H4 (cell line): ENCODE results near the gene TECTB. TPM values are rescaled to one million over a fixed set of nuclear protein-coding genes. Genes with fewer than 3 reads are reported as not detected.

ENCODE experiments used
- DNase-seq: peaks from one replicate; pipeline ENCODE4 v3.0.0-alpha.2; 2015; ENCODE audit warnings: low spot score
- total RNA-seq: library from RNA; depleted of rRNA; stranded (reverse); fragments of >200 nt; shearing (Covaris generic); gene quantifications from 2 replicates; pipeline ENCODE4 v1.2.3, GENCODE V29; 2014; rRNA removed

TECTB gene
- total RNA-seq, 1 experiment from 2014 or later = not detected

GRCh38 chr10:112347709-112348671 lies 64.8 kb downstream of the TECTB start:
- DNase-seq = no peak

GRCh38 chr10:112348759-112349158 lies 65.6 kb downstream of the TECTB start:
- no peak for DNase-seq

GRCh38 chr10:112349521-112350085 lies 66.4 kb downstream of the TECTB start:
- no peak for DNase-seq

- no peak for DNase-seq
These were observed 67.9 kb downstream of the TECTB start for GRCh38 chr10:112351146-112351545.

- DNase-seq = no peak
These were observed 68.8 kb downstream of the TECTB start for GRCh38 chr10:112352044-112352443.

- DNase-seq = no peak
These were observed 69.8 kb downstream of the TECTB start for GRCh38 chr10:112353046-112353445.

Other genes starting within 250 kb of the TECTB start
- gene GPAM, start 99.6 kb upstream of the TECTB start, total RNA-seq = 5.7 and 8.4 TPM in 2 replicates
- gene ACSL5, start 90.7 kb downstream of the TECTB start, total RNA-seq = 13.5 and 13.7 TPM in 2 replicates
- gene ZDHHC6, start 163.5 kb downstream of the TECTB start, total RNA-seq = 25.7 and 36.0 TPM in 2 replicates
- gene VTI1A, start 163.8 kb downstream of the TECTB start, total RNA-seq = 21.2 and 27.0 TPM in 2 replicates